Sigmoid colon (tissue), 7 donors: ENCODE results near the gene B3GLCT. TPM values are rescaled to one million over a fixed set of nuclear protein-coding genes. Genes with fewer than 3 reads are reported as not detected.

Experiments
- DNase-seq: peaks from one replicate; pipeline ENCODE4 v3.0.0-alpha.2; 2019
- H3K27ac ChIP-seq, 4 donors: fragments of 200-600 bp; sonication (generic); one replicate each; pipeline ENCODE4 v1.5.1; 2016 to 2019; ENCODE audit warnings: mild to moderate bottlenecking in 1 of 4
- H3K27me3 ChIP-seq, 3 donors: fragments of 200-600 bp; sonication (generic); one replicate each; pipeline ENCODE4 v1.5.1; 2019; ENCODE audit warnings: mild to moderate bottlenecking in 1 of 3
- H3K36me3 ChIP-seq, 4 donors: fragments of 200-600 bp; sonication (generic); one replicate each; pipeline ENCODE4 v1.5.1; 2016 to 2019
- H3K4me1 ChIP-seq, 4 donors: fragments of 200-600 bp; sonication (generic); one replicate each; pipeline ENCODE4 v1.5.1; 2017 to 2019
- H3K4me3 ChIP-seq, 4 donors: fragments of 200-600 bp; sonication (generic); one replicate each; pipeline ENCODE4 v1.5.1; 2017 to 2019; ENCODE audit warnings: mild to moderate bottlenecking in 2 of 4, moderate library complexity in 1 of 4
- H3K9me3 ChIP-seq, 4 donors: fragments of 200-600 bp in 3 of 4; sonication (generic) in 3 of 4; one replicate each; pipeline versions ENCODE4 v1.5.1 to v1.6.1; 2013 to 2019
- EP300 ChIP-seq, 4 donors: sonication (generic); formaldehyde crosslinking; IDR thresholded peaks; one replicate each; pipeline ENCODE4 v1.6.1; 2017; ENCODE audit warnings: antibody characterized with exemption in 4 of 4
- POLR2A ChIP-seq, 2 donors: fragments of 450-650 bp; IDR thresholded peaks; one replicate each; pipeline ENCODE4 v1.6.1; 2016; ENCODE audit warnings: antibody characterized with exemption in 2 of 2, mild to moderate bottlenecking in 2 of 2, moderate library complexity in 2 of 2
- POLR2AphosphoS5 ChIP-seq, 4 donors: sonication (generic); formaldehyde crosslinking; IDR thresholded peaks; one replicate each; pipeline ENCODE4 v1.6.1; 2017; ENCODE audit warnings: antibody characterized with exemption in 4 of 4
- WGBS, 2 donors: extraction: QIAGEN DNeasy Blood & Tissue Kit; methylation state at CpG; one replicate each; pipeline ENCODE4 v1.1.7; 2013; 5-methylcytosine and 5-hydroxymethylcytosine counted together
- intact Hi-C: fragments of 100-400 bp; cut with DNase I; formaldehyde crosslinking; loops from one replicate; pipeline ENCODE4 v1.15.1; 2023
- polyA plus RNA-seq, 3 donors: library from polyadenylated mRNA; stranded (reverse); fragments of 200-250 nt; gene quantifications; one replicate each; pipeline ENCODE4 v1.2.3, GENCODE V29; 2013
- total RNA-seq, 4 donors: library from RNA; depleted of rRNA; stranded (reverse); fragments of >200 nt; gene quantifications; one replicate each; pipeline ENCODE4 v1.1.0, GENCODE V29; 2016
- TF ChIP-seq, protein P1 (sequence below), 4 experiments: fragments of 450-650 bp in 3 of 4; fragments of 200-600 bp in 1 of 4; IDR thresholded peaks; one replicate each; pipeline ENCODE4 v1.5.1; 2016 to 2019; ENCODE audit warnings: antibody characterized with exemption in 4 of 4, mild to moderate bottlenecking in 3 of 4, moderate library complexity in 2 of 4
- donor health status: healthy with polysubstance abuse.
- donor health status: Bipolar disorder and iron deficiency.
- donor health status: healthy.

Gene B3GLCT
- total and polyA plus RNA-seq, 7 donors, result 0.60 to 7.5 (median 5.8) TPM

DNA sequence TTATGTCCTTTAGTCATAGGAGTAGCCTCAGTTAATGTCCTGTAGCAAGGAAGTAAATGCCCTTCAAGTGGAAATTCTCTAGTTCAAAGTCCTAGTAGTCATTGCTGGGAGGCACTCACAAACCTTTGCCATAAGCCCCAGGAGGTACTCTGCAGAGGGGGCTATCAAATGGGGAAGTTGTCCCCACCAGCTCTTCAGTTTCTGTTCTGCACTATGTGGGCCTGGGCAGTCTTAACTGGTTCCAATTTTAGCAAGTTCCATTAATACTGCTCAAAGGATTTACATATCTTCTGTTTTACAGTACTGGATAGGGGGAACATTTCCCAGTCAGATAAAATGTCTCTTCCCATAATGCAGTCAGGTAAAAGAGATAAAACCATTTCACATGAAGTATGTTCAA lies 101.3 kb downstream of the B3GLCT start:
- H3K36me3 ChIP-seq, result peaks cover 0 to 29% (median 2%) of the 10 kb centered on the region in 4 donors
- no peak overlapping the region for H3K27ac ChIP-seq
- H3K4me1 ChIP-seq, result no peaks in the 10 kb centered on the region
- H3K9me3 ChIP-seq, result peaks cover 0 to 3% (median 0%) of the 10 kb centered on the region in 4 donors
- intact Hi-C loops, result no loop called here
- no peak for DNase-seq
- no peak overlapping the region for H3K4me3 ChIP-seq
- no peaks in the 10 kb centered on the region for H3K27me3 ChIP-seq
- TF ChIP-seq POLR2A (IDR thresholded peaks at IDR 0.05) (no peak), POLR2AphosphoS5 (IDR thresholded peaks at IDR 0.05) (no peak)

DNA sequence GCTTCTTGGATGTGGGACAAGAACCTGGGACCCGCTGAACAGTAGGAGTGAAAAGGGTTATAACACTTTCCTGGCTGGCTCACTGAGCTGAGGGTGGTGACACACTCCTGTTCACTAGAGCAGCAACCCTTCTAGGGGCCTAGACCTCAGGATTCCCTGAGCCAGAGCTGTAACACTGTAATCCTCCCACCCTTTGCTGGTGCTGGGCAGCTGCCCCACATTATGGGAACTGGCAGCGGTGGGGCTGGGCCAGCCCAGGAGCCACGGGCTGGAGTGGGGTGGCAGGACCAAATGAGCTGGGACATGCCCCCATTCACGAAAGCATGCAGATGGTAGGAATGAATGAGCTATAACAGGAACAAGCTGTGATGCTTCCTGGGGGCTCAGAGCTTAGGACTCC lies 110.6 kb downstream of the B3GLCT start:
- 94 to 95% methylated on average over 4 of the region's 4 CpGs for WGBS, 2 donors
- Histone ChIP-seq H3K4me3 (no peak overlapping the region), H3K4me1 (no peaks in the 10 kb centered on the region), H3K36me3 (no peaks in the 10 kb centered on the region), H3K27me3 (no peaks in the 10 kb centered on the region), H3K9me3 (peaks cover 4 to 22% (median 9%) of the 10 kb centered on the region in 4 donors), H3K27ac (no peak overlapping the region)
- no peak for TF ChIP-seq EP300 (IDR thresholded peaks at IDR 0.05)
- TF ChIP-seq POLR2AphosphoS5 (IDR thresholded peaks at IDR 0.05), result no peak
- TF ChIP-seq, protein P1, sequence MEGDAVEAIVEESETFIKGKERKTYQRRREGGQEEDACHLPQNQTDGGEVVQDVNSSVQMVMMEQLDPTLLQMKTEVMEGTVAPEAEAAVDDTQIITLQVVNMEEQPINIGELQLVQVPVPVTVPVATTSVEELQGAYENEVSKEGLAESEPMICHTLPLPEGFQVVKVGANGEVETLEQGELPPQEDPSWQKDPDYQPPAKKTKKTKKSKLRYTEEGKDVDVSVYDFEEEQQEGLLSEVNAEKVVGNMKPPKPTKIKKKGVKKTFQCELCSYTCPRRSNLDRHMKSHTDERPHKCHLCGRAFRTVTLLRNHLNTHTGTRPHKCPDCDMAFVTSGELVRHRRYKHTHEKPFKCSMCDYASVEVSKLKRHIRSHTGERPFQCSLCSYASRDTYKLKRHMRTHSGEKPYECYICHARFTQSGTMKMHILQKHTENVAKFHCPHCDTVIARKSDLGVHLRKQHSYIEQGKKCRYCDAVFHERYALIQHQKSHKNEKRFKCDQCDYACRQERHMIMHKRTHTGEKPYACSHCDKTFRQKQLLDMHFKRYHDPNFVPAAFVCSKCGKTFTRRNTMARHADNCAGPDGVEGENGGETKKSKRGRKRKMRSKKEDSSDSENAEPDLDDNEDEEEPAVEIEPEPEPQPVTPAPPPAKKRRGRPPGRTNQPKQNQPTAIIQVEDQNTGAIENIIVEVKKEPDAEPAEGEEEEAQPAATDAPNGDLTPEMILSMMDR (IDR thresholded peaks at IDR 0.05), result no peak
- no peak for TF ChIP-seq POLR2A (IDR thresholded peaks at IDR 0.05)
- no peak for DNase-seq
- intact Hi-C loops, result no loop called here

DNA sequence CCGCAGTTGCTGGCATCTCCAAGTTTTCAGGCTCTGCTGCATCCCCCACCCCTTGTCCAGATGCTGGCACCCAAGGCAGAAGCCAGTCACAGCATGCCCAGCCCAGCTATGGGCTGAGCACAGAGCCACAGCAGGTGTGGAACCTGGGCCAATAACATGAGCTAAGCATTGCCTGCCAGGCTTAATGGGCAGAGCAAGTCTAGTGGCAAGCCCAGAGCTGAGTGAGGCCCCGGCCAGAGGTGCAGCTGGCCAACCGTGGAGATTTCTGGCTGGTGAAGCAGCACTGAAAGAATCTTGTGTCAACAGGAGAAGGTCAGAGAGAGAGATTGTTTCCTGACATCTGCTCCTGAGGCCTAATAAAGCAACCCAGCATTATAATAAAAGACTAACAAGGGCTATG lies 111.0 kb downstream of the B3GLCT start:
- DNase-seq, result no peak
- no peaks in the 10 kb centered on the region for H3K36me3 ChIP-seq
- H3K27me3 ChIP-seq, result no peaks in the 10 kb centered on the region
- H3K27ac ChIP-seq, result no peak overlapping the region
- peaks cover 4 to 24% (median 11%) of the 10 kb centered on the region in 4 donors for H3K9me3 ChIP-seq
- TF ChIP-seq POLR2A (IDR thresholded peaks at IDR 0.05) (no peak), POLR2AphosphoS5 (IDR thresholded peaks at IDR 0.05) (no peak), EP300 (IDR thresholded peaks at IDR 0.05) (no peak)
- TF ChIP-seq, protein P1 (IDR thresholded peaks at IDR 0.05), result no peak
- intact Hi-C loops, result no loop called here
- no peak overlapping the region for H3K4me3 ChIP-seq
- H3K4me1 ChIP-seq, result no peaks in the 10 kb centered on the region
- 54% methylated on average over 3 of the region's 3 CpGs for WGBS, 2 donors

DNA sequence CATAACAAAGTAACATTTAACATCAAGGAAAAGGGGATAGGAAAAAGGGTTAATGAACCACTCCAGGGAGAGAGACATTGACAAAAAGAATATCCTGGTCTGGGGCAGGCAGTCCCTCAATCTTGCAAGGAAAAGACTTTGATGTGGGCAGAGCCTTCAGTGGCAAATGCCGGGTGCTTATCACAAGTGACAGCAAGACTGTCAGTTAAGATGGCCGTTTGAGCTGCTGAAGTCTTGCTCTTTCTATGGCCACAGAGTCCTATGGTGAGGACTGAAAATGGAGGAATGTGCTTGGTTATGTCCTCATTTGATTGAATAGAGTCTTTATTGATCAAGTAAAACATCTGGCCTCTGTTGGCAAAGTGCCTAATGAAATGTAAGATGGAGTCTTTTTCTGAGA lies 112.1 kb downstream of the B3GLCT start:
- intact Hi-C loops, result no loop called here
- H3K9me3 ChIP-seq, result peaks cover 4 to 28% (median 12%) of the 10 kb centered on the region in 4 donors
- H3K4me3 ChIP-seq, result no peak overlapping the region
- H3K27ac ChIP-seq, result no peak overlapping the region
- H3K4me1 ChIP-seq, result no peaks in the 10 kb centered on the region
- H3K36me3 ChIP-seq, result no peaks in the 10 kb centered on the region
- H3K27me3 ChIP-seq, result no peaks in the 10 kb centered on the region
- WGBS, 2 donors, result 91% methylated on average over 2 of the region's 2 CpGs
- TF ChIP-seq, protein P1 (IDR thresholded peaks at IDR 0.05), result no peak
- no peak for TF ChIP-seq POLR2A (IDR thresholded peaks at IDR 0.05)
- TF ChIP-seq EP300 (IDR thresholded peaks at IDR 0.05), result no peak
- no peak for TF ChIP-seq POLR2AphosphoS5 (IDR thresholded peaks at IDR 0.05)
- DNase-seq, result no peak

DNA sequence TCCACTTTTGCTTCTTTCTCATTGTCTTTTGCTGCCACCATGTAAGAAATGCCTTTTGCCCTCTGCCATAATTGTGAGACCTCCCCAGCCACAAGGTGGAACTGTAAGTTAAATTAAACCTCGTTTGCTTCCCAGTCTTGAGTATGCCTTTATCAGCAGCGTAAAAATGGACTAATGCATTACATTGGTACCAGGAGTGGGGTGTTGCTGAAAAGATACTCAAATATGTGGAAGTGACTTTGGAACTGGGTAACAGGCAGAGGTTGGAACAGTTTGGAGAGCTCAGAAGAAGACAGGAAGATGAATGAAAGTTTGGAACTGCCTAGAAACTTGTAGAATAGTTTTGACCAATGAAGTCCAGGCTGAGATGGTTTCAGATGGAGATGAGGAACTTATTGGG lies 115.2 kb downstream of the B3GLCT start:
- Histone ChIP-seq H3K36me3 (peaks cover 0 to 21% (median 0%) of the 10 kb centered on the region in 4 donors), H3K4me3 (no peak overlapping the region), H3K4me1 (no peaks in the 10 kb centered on the region), H3K27me3 (no peaks in the 10 kb centered on the region), H3K27ac (no peak overlapping the region), H3K9me3 (peaks cover 4 to 28% (median 12%) of the 10 kb centered on the region in 4 donors)
- intact Hi-C loops, result no loop called here
- 89 to 93% methylated on average over 2 of the region's 2 CpGs for WGBS, 2 donors
- TF ChIP-seq POLR2A (IDR thresholded peaks at IDR 0.05), result no peak
- TF ChIP-seq POLR2AphosphoS5 (IDR thresholded peaks at IDR 0.05), result no peak
- TF ChIP-seq EP300 (IDR thresholded peaks at IDR 0.05), result no peak
- DNase-seq, result no peak

DNA sequence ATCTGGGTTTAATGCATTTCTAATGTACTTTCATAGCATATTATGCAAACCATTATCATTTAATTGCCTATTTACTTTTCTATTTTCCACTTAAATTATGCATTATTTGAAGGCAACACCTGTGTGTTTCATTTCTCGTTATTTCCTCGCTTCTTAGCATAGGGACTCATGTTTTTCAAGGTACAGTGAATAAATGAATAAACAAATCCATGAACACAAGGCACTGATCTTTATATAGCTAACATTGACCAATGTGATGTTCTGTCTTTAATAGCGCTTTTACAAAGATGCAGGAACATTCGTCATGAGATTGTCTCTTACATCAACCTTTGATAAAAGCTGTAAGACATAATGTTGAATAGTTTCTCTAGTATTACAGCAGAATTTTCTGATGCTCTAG lies 121.2 kb downstream of the B3GLCT start:
- Histone ChIP-seq H3K36me3 (peaks cover 0 to 35% (median 4%) of the 10 kb centered on the region in 4 donors), H3K4me3 (no peak overlapping the region), H3K4me1 (no peaks in the 10 kb centered on the region), H3K27me3 (no peaks in the 10 kb centered on the region), H3K9me3 (peaks cover 0 to 2% (median under 1%) of the 10 kb centered on the region in 4 donors), H3K27ac (no peak overlapping the region)
- DNase-seq, result no peak
- no peak for TF ChIP-seq EP300 (IDR thresholded peaks at IDR 0.05)
- TF ChIP-seq POLR2AphosphoS5 (IDR thresholded peaks at IDR 0.05), result no peak
- TF ChIP-seq, protein P1 (IDR thresholded peaks at IDR 0.05), result no peak
- no peak for TF ChIP-seq POLR2A (IDR thresholded peaks at IDR 0.05)
- WGBS, 2 donors, result 86 to 94% methylated on average over 4 of the region's 4 CpGs
- intact Hi-C loops, result no loop called here
